SIG-M5 (cell line): Measurements from ENCODE around the gene SMOC1.
"Not testable (repeated sequence)": the region's sequence is repeated elsewhere in the genome, so short reads cannot be mapped to it uniquely, and the experiment has no call there.

Experiments
- DNase-seq: peaks from one replicate; lab custom pipeline; 2025; lab: John Stamatoyannopoulos, UW

Gene SMOC1

DNA sequence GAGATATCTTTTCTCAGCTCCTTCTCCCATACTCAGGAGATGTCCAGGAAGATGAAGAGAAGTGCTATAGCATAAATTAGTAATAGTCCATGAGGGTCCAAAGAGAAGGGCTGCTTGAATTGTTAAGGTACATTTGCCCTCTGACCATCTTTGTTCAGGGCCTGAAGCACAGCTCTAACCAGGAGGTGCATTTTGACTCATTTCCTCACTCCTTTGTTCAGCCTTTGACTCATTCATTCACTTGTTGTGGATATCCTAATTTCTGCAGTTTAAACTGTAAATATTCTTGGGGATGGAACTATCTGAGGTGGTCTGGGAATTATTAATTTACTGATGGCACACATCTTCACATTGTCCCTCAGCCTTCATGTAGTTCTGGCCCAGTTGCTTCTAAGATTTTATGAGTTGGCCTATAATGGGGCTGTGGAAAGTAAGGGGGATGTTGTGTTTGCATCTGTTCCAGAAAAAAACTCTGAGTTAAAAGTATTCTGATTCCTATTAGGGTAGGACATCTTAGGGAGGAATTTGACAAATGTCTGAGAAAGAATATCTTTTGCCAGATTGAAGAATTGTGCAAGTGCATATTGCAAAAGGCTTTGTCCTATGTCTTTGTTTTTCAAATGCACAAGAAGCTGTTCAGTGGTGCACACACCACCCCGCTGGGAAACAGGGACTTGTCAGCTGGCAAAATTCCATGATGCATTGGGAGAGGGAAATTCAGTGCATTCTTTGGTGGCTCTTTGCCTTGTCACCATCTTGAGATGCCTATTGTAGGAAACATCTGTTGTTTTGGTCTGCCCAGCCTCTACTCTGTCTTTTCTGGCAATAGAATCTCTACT is 22.1 kb downstream of the SMOC1 start:
- DNase-seq = no peak

DNA sequence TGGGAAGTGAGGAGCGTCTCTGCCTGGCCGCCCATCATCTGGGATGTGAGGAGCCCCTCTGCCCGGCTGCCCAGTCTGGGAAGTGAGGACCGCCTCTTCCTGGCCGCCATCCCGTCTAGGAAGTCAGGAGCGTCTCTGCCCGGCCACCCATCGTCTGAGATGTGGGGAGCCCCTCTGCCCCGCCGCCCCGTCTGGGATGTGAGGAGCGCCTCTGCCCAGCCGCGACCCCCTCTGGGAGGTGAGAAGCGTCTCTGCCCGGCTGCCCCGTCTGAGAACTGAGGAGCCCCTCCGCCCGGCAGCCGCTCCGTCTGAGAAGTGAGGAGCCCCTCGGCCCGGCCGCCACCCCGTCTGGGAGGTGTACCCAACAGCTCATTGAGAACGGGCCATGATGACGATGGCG is 23.8 kb downstream of the SMOC1 start:
- DNase-seq = not testable (repeated sequence)

DNA sequence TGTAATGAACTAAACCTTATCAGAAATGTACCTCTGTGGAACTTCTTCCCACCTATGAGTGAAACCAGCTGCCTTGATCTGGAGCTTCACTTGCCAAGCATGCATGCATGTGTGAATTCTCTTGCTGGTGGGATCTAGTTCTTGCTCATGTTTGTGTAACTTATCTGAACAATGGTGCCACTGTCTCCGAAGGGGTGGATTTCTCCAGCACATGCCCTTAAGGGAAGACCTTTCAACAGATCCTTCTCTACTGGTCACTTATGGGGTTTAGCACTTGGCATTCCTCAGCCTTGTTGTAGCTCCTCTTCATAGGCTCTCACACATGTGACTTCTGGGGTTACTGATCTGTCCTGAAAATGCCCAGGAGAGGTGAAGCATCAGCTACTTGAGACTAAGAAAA is 25.0 kb downstream of the SMOC1 start:
- DNase-seq = no peak

DNA sequence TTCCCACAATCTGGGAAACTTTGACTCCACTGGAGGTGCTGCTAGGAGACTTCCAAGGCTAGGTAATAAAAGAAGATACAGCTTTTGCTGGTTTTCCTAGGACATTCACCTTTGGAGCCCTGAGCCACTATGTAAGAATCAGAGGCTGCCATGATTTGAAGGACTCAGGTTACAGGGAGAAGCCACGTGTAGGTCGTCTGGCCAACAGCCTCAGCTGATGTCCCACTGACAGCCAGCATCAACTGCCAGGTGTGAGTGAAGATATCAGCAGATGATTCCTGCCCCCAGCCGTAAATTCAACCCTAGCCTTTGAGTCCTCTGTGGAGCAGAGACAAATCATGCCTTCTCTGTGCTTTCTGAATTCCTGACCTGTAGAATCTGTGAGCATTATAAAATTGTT is 27.0 kb downstream of the SMOC1 start:
- DNase-seq = no peak

DNA sequence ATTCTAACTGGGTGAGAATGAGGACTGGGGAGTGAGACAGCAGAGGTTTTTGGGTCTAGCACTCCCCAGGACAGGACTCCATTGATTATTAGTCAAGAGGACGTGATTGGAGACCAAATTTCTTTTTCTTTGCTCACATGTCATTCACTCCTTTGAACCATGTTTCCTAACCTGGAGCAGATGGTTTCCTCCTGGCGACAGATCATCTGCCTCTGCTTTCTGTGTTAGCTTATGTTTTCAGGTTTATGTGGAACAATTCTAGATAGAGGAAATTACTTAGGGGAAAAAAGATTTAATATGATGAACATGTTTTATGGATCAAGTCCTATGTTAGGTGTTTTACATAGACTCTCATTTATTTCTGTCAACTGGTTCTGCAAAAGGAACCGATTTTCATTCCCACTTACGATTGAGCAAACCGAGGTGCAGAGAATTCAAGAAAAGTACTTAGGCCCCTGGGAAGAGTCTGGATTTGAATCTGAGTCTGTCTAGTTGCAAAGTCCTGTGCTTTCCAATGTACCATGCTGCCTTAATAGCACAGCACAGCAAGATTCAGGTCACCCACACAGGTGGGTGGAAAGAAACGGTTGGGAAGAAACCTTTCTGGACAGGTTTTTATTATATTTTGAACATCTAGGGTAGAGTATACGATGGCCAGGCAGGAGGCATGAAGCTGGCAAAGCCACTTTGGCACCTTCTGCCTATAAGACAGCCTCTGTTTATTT is 30.8 kb downstream of the SMOC1 start:
- DNase-seq = no peak

DNA sequence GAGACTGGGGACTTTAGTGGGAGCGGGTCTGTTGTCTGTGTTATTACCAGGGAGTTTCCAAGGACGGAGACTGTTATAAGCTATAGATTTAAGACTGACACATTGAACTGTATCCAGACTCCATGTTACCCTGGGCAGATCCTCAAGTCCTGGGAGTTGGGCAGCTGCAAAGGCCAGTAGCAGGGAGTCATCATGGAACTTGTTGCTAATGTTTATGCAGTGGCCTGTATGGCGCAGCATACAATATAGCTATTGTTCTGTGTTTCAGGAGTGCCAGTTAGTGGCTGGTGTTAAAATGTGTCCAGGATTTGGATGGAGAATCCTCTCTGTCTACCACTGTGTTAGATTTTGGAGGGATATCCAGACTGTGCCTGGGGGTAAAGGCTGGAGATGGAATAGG is 31.7 kb downstream of the SMOC1 start:
- DNase-seq = no peak

DNA sequence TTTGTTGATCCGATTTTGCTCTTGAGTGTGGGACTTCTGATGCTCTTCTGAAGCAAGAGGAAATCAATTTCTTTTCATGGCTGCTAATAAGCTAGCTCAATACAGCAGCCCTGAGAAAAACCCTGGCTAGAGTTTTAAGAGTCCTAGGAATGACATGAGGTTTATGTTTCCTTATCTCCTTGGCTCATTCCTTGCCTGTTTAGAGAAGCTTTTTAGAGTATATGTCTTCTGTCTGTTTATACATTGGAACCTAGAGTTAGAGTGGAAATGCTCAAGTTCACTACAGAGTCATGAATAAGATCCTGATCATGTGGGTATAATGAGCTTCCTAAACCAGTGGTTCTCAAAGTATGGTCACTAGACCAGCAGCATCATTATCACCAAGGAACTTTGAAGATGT is 34.5 kb downstream of the SMOC1 start:
- no peak for DNase-seq

DNA sequence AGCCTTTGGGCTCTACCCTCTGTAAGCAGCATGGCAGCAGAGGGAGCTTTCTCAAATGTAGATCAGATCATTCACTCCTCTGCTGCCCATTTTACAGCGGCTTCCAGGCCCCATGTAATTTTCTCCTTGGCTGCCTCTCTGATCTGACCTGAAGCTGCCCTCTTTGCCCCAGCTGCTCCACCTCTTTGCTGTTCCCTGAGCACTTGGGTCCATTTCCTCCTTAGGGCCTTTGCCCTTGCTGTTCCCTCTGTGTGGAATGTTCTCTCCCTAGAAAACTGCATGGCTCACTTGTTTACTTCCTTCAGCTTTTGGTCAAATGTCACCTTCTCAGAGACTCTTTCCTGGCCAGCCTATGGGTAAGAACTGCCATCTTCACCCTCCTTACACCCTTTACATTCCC is 37.2 kb downstream of the SMOC1 start:
- DNase-seq = no peak

DNA sequence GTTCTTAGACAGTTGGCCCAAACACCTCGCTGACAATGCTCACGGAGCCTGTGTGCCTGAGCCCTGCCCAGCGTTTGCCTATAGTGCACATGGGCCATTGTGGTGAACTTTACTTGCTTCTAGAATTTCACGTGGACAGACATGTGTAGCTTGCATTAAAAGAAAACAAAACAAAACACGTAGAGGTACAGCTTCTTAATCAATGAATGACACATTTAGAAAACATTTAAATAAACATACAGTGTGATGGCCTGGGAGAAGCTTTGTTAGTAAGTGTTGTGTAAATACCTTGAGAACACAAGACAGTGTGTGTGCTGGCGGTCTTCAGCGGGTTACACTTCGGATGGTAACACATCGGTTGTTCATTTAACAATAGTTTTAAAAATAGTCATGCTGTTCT is 38.1 kb downstream of the SMOC1 start:
- DNase-seq = no peak

DNA sequence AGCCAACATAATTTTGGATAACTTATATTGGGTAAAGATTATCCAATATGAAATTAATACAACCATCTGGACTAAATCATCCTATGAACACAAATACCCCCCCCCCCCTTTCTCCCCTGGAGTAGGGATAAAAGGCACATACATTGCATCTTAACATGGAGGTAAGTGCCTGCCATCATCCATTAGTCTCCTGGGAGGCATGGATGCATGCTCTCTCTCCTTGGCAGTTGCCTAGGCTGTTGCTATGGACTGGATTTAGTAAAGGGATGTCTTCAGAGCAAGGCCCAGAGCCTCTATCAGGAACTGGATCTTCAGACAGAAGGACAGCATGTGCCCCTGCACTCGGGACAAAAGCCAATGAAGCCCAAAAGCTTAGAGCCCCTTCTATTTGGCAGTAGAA is 40.6 kb downstream of the SMOC1 start:
- DNase-seq = no peak

DNA sequence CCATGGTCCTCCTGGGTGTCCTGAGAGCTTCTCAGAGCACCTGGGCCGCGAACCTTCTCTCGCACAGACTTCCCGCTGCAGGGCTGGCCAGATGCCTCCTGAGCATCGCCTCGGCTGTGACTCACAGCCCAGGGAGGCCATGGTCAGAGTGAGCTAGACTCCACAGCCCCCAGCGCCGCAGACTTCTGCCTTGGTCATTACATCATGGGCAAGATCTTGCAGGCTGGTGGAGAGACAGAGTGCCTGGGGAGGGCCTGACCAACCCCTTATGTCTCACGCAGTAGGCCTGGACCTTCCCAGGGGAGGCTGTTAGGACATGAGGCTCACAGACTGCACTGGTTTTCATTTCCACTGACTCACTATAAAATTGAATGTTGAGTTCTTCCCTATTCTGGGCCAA is 41.8 kb downstream of the SMOC1 start:
- no peak for DNase-seq

DNA sequence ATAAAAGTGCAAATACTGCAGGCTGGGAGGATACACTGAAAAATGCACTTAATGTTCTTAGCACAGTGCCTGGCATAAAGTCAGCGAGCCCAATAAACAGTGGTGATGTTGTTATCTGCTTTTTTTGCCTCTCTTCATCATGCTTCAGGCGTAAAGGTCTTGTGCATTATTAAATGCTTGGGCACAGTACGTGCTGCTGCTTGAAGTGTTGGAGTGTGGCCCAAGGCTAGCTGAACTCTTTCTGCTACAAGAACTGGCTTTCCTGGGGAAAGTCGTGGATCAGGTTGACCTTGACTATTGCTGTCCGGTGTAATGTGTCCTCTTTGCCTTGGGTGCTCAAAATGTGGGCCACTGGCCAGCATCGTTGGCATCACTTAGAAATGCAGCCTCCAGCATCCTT is 43.0 kb downstream of the SMOC1 start:
- no peak for DNase-seq

DNA sequence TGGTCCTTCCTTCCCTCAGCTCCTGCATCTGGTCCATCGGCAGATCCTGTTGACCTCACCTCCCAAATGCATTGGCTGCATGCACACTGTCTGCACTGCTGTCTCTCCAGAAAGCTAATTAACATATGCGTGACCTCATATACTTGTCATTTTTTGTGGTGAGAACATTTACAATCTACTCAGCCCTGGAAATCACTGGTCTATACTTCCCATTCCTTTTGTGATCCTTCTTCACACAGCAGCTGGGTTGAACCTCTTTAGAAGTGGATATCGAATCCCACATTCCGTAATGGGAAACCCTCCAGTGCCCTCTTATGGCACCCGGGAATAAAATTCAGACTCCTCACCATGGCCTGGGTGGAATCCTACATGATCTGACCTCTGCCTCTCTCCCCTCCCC is 45.0 kb downstream of the SMOC1 start:
- no peak for DNase-seq

DNA sequence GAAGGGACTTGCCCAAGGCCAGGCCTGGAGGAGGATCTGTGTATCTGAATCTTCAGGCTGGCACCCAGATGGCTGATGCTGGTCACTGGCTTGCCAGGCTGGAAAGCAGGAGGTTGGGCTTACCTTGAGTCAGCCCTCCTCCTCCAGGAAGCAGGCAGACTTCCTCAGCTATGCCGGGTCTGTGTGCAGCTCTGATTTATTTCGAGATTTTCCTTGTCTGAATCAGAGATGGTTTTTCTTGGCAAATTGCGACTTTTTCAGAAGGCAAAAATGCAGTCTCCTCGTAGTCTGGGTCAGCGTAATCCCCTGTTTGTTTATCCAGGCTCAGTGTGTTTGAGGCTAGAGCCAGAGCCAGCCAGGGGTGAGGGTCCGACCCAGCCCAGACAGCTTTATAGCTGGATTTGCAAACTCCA is 48.9 kb downstream of the SMOC1 start:
- no peak for DNase-seq

DNA sequence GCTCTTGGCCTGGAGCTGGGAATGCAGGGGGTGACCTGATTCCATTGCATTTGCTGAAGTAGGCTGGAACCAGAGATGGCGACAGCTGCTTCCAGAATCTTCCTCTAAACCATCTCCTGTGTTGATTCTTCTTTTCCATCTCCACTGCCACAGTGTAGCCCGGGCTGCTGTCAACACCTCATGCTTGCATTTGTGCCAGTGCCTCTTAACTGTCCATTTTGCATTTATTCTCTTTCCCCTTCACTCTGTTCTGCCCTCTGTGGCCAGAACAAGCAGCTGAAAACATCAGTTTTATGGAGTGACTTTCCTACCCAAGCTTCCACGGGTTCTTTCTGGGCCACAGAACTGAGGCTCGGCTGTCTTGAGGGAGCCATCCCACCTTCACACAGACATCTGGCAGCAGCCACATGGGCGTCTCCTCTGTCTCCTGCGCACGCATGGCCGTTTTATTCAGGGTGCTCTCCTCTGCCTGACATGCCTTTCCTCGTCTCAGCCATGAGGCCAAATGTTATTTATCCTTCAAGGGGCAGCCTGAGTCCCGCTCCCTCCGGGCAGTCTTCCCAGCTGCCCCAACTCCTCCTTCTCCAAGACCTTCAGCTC is 51.7 kb downstream of the SMOC1 start:
- DNase-seq = no peak

DNA sequence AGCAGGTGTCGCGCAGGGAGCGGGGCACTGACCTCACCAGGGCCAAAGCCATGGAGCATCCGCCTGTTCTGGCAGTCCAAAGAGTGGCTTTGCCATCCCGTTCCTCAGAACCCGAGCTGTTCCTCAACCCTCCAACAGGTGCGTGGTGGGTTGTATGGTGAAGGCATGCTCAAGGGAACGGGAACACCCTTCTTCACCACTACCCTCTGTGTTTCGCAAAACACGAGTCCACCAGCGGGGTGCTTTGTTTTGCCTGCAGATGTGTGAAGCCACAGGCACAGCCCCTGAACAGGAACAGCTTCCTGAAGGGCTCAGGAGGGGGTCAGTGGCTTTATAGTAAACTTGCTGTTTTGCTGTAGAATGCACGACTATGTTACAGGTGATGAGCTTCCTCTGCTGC is 52.7 kb downstream of the SMOC1 start:
- DNase-seq = no peak

DNA sequence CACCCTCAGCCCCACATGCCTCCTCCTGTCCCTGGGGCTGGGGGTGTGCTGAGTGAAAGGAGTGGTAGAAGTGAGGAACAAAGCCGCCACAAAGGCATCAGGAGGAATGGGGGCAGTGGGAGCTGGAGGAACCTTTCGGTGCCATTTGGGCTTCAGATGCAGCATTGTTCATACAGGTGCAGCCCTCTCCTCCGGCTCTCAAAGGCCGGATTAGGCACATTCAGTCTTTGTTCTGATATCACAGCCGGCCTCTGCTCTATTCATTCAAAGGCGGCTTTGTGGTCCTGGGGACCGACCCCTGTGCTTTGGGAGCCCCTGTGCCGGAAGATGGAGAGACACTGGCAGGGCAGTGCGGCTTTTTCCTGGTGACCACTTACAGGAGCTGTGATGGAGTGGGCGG is 53.2 kb downstream of the SMOC1 start:
- no peak for DNase-seq

DNA sequence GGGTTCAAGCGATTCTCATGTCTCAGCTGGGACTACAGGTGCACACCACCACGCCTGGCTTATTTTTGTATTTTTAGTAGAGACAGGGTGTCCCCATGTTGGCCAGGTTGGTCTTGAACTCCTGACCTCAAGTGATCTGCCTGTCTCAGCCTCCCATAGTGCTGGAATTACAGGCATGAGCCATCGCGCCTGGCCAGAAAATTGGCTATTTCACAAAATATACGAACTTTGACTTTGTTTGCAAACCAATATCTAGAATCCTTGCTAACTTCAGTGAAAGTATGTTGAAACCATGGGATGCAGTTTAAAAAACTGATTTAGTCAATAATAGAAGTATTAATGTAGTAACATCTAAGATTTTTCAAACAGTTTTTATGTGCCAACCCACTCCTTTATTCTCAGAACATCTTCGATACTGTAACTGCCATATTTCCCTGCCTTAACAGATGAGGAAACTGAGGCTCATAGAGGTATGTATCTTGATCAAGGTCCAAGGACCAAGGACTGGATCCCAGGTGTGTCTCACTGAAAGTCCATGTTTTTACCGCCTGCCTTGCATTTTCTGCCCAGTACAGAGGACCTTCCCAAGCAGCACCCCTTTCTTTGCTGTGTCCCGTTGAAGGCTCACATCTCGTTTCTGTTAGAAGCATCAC is 54.5 kb downstream of the SMOC1 start:
- DNase-seq = no peak

DNA sequence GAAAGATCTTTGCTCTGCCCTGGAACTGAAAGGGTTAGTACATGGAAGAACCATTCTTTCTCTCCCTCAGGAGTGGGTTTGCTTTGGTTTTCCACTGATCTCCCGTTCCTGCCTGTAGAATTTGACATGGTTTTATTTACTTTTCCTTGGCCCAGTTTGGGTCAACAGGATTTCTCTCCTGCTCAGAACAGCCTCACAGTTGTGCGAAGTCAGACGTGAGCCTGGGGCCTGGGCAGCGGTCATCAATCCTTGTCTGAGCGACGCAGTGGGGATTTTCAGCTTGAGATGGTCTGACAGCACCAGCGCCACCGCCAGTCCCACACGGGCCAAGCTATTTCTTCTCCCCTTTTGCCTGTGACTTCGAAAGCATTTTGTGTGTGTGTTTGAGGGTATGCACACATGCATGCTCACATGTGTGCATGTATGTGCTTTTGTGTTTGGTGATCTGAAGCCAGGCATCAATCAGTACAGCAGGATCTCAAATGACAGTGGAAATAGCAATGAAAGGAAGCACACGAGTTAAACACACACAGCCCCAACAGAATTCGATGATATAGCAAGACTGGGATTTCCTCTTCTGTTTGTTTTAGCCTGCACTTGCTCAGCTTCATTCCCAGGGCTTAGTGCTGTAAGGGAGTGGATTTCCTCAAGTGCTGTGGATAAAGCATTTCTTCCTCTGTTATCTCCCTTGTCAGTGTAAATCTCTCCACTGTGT is 58.3 kb downstream of the SMOC1 start:
- no peak for DNase-seq

DNA sequence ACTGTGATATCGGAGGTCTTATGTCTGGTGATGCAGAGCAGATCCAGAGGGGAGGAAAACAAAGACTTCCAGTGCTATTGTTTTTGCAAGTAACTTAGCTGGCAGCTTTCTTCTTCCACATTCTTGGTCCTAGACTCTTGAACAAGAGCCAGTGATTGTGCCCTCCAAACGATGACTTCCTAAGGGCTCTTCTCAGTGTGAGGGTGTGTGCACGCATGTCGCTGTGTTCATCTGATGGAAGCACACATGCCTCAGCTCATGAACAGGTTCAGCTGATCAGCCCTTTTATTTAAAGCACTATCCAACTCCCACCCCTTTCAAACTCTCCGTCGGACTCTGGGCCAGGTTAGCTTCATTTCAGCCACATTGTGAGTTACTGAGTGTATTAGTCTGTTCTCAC is 59.5 kb downstream of the SMOC1 start:
- no peak for DNase-seq

DNA sequence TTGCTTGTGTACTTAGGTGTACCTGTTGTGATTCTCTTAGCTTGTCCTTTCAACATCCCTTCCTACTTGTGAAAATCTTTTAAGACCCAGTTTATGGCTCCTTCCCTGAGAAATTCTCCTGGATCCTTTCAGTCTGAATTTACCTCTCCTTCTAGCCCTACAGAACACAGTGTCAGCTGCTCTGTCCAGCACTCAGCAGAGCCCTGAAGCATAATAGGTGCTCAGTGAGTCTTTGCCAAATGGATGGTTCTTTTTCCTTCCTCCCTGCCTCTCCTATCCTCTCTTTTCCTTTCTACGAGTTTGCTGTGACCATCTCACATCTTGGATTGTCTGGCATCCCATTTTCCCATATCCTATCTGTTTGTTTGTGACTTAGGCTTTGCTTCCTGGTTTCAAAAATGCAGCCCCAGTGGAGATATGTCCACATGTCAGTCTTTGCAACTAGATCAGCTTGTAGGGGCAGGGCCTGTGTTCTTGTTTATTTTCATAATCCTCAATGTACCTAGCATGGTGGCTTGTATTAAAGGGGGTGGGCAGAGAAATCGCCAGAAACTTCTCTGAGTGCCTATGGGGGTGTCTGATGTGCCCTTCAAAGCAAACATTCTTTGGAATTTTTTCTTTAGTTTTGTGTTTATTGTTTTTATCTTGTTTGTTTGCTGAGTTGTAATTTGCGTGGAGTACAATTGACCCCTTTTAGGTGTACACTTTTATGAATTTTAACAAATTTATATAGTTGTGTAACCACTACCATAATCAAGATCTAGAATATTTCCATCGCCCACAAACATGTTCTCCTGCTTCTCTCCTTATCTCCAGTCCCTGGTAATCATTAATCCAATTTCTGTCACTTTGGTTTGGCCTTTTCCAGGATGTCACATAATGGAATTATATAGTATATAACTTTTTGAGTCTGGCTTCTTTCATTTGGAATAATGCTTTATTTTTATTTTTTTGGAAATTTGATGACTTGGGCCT is 62.8 kb downstream of the SMOC1 start:
- DNase-seq = no peak
